ENCODE data around the gene EYS. TPM values are rescaled to one million over a fixed set of nuclear protein-coding genes. Genes with fewer than 3 reads are reported as not detected.

Gene EYS
- total and polyA plus RNA-seq, 2 donors from 2014 or later = not detected

DNA sequence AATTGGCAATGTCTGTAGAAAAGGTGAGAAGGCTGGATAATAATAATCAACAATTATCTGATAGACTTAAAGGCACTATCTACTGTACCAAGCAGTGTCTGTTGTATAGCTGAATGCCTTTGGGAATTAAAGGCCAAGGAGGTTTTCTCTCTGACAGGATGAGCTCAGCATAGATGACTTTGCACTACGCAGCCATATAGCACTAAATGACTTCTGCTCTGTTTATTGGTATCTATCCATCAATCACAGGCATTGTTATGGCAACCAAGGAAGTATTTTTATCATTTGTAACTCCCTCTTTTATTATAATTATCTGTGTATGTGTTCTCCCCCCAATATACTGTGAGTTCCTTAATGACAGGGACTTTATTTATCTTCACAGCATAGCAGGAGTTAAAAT, 1417.1 kb downstream of the EYS start:
- Histone ChIP-seq H3K36me3 (ENCODE audit: control insufficient read depth in 2 of 3, insufficient read depth in 3 of 3, low read length in 3 of 3) (no peaks in the 10 kb centered on the region), H3K9ac (ENCODE audit: low read length in 3 of 3) (no peak overlapping the region), H3K4me3 (ENCODE audit: low read length in 3 of 3) (no peak overlapping the region), H3K9me3 (ENCODE audit: control insufficient read depth in 2 of 3, insufficient read depth in 1 of 3, low read length in 3 of 3) (no peaks in the 10 kb centered on the region), H3K27ac (ENCODE audit: low read depth in 2 of 2, low read length in 2 of 2) (no peak overlapping the region), H3K27me3 (ENCODE audit: control insufficient read depth, insufficient read depth, low read length) (no peaks in the 10 kb centered on the region), H3K4me1 (ENCODE audit: control insufficient read depth in 2 of 3, insufficient read depth in 2 of 3, low read depth in 1 of 3, low read length in 3 of 3) (no peaks in the 10 kb centered on the region)
- no peak for DNase-seq
- TF ChIP-seq, protein P1, sequence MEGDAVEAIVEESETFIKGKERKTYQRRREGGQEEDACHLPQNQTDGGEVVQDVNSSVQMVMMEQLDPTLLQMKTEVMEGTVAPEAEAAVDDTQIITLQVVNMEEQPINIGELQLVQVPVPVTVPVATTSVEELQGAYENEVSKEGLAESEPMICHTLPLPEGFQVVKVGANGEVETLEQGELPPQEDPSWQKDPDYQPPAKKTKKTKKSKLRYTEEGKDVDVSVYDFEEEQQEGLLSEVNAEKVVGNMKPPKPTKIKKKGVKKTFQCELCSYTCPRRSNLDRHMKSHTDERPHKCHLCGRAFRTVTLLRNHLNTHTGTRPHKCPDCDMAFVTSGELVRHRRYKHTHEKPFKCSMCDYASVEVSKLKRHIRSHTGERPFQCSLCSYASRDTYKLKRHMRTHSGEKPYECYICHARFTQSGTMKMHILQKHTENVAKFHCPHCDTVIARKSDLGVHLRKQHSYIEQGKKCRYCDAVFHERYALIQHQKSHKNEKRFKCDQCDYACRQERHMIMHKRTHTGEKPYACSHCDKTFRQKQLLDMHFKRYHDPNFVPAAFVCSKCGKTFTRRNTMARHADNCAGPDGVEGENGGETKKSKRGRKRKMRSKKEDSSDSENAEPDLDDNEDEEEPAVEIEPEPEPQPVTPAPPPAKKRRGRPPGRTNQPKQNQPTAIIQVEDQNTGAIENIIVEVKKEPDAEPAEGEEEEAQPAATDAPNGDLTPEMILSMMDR (IDR thresholded peaks at IDR 0.05; ENCODE audit: borderline replicate concordance, extremely low read depth, insufficient read depth) = no peak
- no peak for FAIRE-seq
- intact Hi-C loops (cut with DNase I) = no loop called here

DNA sequence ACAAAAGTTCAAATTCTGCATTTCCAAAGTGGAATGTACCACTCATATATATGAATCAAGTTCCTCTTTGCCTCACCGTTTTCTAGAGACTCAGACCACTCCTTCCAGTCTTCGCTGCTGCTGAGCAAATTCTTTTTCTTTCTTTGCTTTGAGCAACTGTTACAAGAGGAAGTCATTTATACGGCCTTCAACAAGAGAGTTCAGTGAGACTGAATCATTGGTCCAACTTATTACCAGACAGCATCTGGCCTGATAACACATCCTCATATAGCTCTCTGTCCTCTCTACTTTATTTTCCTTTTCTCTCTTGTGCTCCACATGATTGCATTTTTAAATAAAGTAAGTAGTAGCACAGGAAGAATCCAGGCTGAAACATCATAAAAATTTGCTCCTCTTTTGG, 1418.7 kb downstream of the EYS start:
- Histone ChIP-seq H3K27ac (ENCODE audit: low read depth in 2 of 2, low read length in 2 of 2) (no peak overlapping the region), H3K9me3 (ENCODE audit: control insufficient read depth in 2 of 3, insufficient read depth in 1 of 3, low read length in 3 of 3) (no peaks in the 10 kb centered on the region), H3K4me1 (ENCODE audit: control insufficient read depth in 2 of 3, insufficient read depth in 2 of 3, low read depth in 1 of 3, low read length in 3 of 3) (no peaks in the 10 kb centered on the region), H3K9ac (ENCODE audit: low read length in 3 of 3) (no peak overlapping the region), H3K27me3 (ENCODE audit: control insufficient read depth, insufficient read depth, low read length) (no peaks in the 10 kb centered on the region), H3K4me3 (ENCODE audit: low read length in 3 of 3) (no peak overlapping the region), H3K36me3 (ENCODE audit: control insufficient read depth in 2 of 3, insufficient read depth in 3 of 3, low read length in 3 of 3) (no peaks in the 10 kb centered on the region)
- DNase-seq (no peak), FAIRE-seq (no peak)
- TF ChIP-seq, protein P1 (IDR thresholded peaks at IDR 0.05; ENCODE audit: borderline replicate concordance, extremely low read depth, insufficient read depth) = no peak
- intact Hi-C loops (cut with DNase I) = no loop called here

DNA sequence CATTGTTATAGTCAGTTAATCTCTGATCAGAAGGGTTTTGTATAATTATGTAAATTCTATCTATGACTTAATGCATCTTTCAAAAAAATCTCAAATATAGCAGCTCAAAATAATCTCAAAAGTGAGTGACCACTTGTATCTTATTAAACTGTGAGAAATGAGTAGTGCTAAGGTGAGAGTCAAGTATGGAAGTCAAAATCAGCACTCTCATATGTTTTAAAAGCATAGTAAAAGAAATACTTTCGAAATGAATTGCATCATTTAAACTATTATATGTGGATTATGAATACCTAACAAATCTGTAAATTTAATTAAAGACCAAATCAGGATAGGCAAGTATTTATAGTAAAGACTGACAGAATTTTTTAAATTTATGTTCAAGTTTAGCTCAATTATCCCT, 1425.9 kb downstream of the EYS start:
- Histone ChIP-seq H3K27ac (ENCODE audit: low read depth in 2 of 2, low read length in 2 of 2) (no peak overlapping the region), H3K9me3 (ENCODE audit: control insufficient read depth in 2 of 3, insufficient read depth in 1 of 3, low read length in 3 of 3) (no peaks in the 10 kb centered on the region), H3K4me3 (ENCODE audit: low read length in 3 of 3) (no peak overlapping the region), H3K36me3 (ENCODE audit: control insufficient read depth in 2 of 3, insufficient read depth in 3 of 3, low read length in 3 of 3) (no peaks in the 10 kb centered on the region), H3K27me3 (ENCODE audit: control insufficient read depth, insufficient read depth, low read length) (no peaks in the 10 kb centered on the region), H3K9ac (ENCODE audit: low read length in 3 of 3) (no peak overlapping the region), H3K4me1 (ENCODE audit: control insufficient read depth in 2 of 3, insufficient read depth in 2 of 3, low read depth in 1 of 3, low read length in 3 of 3) (no peaks in the 10 kb centered on the region)
- FAIRE-seq (no peak), DNase-seq (no peak)
- intact Hi-C loops (cut with DNase I) = no loop called here
- TF ChIP-seq, protein P1 (IDR thresholded peaks at IDR 0.05; ENCODE audit: borderline replicate concordance, extremely low read depth, insufficient read depth) = no peak

DNA sequence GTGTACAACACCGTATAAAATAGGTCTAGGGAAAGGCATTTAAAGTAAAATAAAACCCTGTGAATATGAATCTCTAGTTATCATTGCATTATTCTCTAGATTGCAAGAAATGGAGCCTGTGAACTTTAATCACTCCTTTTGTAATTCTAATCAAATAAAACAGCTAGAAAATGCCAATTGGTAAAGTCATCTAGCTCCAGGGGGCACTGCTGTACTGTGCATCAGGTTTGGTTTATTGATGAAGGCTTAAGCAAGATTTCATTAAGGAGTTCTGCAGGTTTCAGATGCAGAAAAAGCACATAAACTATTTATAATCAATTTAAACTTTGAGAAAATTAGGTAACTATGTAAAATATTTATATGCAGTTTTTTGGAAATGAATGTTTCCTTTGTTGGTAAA, 1426.5 kb downstream of the EYS start:
- DNase-seq (peak in 2 of 5 donors; percentile 38 to 47), FAIRE-seq (no peak)
- Histone ChIP-seq H3K4me3 (ENCODE audit: low read length in 3 of 3) (no peak overlapping the region), H3K9ac (ENCODE audit: low read length in 3 of 3) (no peak overlapping the region), H3K9me3 (ENCODE audit: control insufficient read depth in 2 of 3, insufficient read depth in 1 of 3, low read length in 3 of 3) (no peaks in the 10 kb centered on the region), H3K27me3 (ENCODE audit: control insufficient read depth, insufficient read depth, low read length) (no peaks in the 10 kb centered on the region), H3K4me1 (ENCODE audit: control insufficient read depth in 2 of 3, insufficient read depth in 2 of 3, low read depth in 1 of 3, low read length in 3 of 3) (no peaks in the 10 kb centered on the region), H3K36me3 (ENCODE audit: control insufficient read depth in 2 of 3, insufficient read depth in 3 of 3, low read length in 3 of 3) (no peaks in the 10 kb centered on the region), H3K27ac (ENCODE audit: low read depth in 2 of 2, low read length in 2 of 2) (no peak overlapping the region)
- intact Hi-C loops (cut with DNase I) = no loop called here
- TF ChIP-seq, protein P1 (IDR thresholded peaks at IDR 0.05; ENCODE audit: borderline replicate concordance, extremely low read depth, insufficient read depth) = peak; percentile 46

Data from kidney (tissue), 14 donors.